Measurements from ENCODE around the gene FOXP1.

FOXP1 gene

DNA sequence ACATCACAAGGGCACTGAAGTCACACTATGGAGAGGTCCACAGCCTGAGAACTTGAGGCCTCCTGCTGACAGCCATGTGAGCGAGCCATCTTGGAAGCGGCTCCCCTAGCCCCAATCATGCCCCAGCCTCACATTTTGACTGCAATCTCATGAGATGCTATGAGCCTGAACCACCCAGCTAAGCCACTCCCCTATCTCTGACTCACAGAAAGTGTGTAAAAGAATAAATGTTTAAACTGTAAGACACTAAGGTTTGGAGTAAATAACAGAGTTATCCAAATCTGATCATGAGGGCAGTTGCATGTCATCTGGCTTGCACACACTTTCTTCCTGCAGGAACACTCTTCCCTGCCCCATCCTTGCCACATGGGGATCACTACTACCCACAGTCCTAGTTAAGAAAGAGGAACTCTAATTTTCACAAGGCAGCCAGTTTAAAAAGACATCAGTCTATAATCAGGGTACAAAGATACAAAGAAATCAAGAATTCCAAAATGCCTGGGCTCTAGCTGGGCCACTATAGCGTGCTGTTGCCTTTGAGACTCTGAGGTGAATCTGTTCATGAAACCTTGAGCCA lies 494.2 kb downstream of the FOXP1 start:
- DNase-seq (ENCODE audit: low read depth in 2 of 2, low spot score in 1 of 2): no peak

- no peak for DNase-seq (ENCODE audit: low read depth in 2 of 2, low spot score in 1 of 2)
Observed at GRCh38 chr3:71088742-71089141, 494.8 kb downstream of the FOXP1 start.

- DNase-seq (ENCODE audit: low read depth in 2 of 2, low spot score in 1 of 2): no peak
Observed at GRCh38 chr3:71088019-71088708, 495.4 kb downstream of the FOXP1 start.

GRCh38 chr3:71087143-71088018 lies 496.1 kb downstream of the FOXP1 start:
- DNase-seq (ENCODE audit: low read depth in 2 of 2, low spot score in 1 of 2): no peak

DNA sequence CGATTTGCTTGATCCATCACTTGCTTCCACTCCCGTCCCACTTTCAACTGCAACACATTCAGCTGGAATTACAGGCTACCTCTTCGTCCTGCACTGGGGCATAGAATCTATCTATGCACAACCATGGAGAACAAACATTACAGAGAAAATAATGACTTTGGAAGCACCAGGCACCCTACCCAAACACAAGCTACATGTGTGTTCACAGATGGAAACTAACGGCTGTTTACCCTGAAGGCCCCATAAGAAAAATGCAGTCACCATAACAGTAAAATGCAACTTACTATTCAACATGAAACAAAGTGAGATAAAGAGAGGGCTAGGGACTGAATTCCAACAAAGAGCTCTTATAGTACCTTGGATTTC lies 496.8 kb downstream of the FOXP1 start:
- no peak for DNase-seq (ENCODE audit: low read depth in 2 of 2, low spot score in 1 of 2)

DNA sequence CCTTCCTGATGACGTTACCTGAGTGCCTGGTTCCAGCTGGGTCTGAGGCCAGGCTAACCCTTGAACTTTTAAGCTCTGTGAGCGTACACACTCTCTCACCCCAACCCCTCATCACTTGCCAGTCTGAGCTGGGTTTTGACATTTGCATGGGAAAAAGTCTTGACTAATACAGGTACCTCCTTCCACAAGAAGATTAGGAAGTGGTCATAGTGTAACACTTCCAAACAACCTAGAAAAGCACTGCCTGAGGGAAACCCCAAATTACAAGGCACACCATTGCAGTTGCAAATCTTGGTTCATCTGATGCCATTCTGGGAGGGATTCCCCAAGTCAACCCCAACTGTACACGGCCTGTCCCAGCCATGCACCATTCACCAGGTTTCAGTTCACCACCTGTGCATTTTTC lies 499.8 kb downstream of the FOXP1 start:
- no peak for DNase-seq (ENCODE audit: low read depth in 2 of 2, low spot score in 1 of 2)

- no peak for DNase-seq (ENCODE audit: low read depth in 2 of 2, low spot score in 1 of 2)
Observed at GRCh38 chr3:71082833-71083232, 500.7 kb downstream of the FOXP1 start.

GRCh38 chr3:71080517-71081083 lies 502.9 kb downstream of the FOXP1 start:
- no peak for DNase-seq (ENCODE audit: low read depth in 2 of 2, low spot score in 1 of 2)

- no peak for DNase-seq (ENCODE audit: low read depth in 2 of 2, low spot score in 1 of 2)
Observed at GRCh38 chr3:71078723-71079525, 504.6 kb downstream of the FOXP1 start.

DNA sequence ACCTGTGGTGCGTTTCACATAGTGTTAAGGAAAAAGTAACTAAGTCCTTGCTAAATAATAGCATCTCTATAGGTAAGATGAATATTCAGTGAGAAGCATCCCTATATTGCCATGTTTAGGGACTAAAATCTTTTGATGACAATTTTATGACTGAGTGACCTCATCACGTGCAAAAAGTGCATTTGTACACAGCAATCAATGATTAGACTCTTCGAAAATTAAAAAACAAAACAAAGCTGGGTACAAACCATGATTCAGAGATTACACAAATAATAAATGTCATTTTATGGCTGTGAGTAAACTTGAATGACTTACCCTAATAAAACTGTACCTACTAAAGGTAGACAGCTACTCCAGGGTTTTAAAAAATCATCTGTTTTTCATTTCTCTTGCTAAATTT lies 505.3 kb downstream of the FOXP1 start:
- no peak for DNase-seq (ENCODE audit: low read depth in 2 of 2, low spot score in 1 of 2)

- DNase-seq (ENCODE audit: low read depth in 2 of 2, low spot score in 1 of 2): no peak
Observed at GRCh38 chr3:71077070-71077469, 506.5 kb downstream of the FOXP1 start.

GRCh38 chr3:71076361-71077002 lies 507.0 kb downstream of the FOXP1 start:
- DNase-seq (ENCODE audit: low read depth in 2 of 2, low spot score in 1 of 2): no peak

DNA sequence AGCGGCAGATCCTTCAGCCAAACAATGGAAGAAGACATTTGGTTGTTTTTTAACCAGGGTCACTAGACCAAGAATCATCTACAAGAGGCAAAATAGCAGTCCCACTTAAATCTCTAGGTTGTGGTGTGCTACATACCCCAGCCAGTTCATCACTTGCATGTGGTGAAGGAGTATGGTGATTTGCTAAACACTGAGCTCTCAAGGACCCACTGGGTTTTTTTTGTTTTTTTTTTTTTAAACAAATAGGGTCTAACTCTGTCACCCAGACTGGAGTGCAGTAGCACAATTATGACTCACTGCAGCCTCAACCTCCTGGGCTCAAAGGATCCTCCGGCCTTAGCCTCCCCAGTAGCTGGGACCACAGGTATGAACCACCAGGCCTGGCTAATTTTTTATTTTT lies 508.0 kb downstream of the FOXP1 start:
- DNase-seq (ENCODE audit: low read depth in 2 of 2, low spot score in 1 of 2): no peak

DNA sequence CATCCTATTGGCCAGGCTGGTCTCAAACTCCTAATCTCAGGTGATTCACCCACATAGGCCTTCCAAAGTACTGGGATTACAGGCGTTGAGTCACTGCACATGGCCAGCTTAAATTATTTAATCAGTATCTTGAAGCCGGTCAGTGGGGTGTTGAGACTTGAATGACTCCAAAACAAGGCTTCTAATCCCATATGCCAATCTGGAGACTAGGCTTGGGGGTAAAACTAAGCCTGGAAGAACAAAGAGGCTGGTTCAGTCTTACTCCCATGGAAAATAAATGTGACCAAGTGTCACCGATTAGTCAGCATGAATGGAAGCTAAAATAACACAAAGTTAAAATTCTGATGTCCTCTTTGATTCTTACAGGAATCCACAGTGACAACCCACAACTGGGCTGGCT lies 509.1 kb downstream of the FOXP1 start:
- DNase-seq (ENCODE audit: low read depth in 2 of 2, low spot score in 1 of 2): no peak

- no peak for DNase-seq (ENCODE audit: low read depth in 2 of 2, low spot score in 1 of 2)
Observed at GRCh38 chr3:71072986-71073385, 510.5 kb downstream of the FOXP1 start.

- no peak for DNase-seq (ENCODE audit: low read depth in 2 of 2, low spot score in 1 of 2)
Observed at GRCh38 chr3:71072287-71072686, 511.2 kb downstream of the FOXP1 start.

GRCh38 chr3:71070497-71071463 lies 512.7 kb downstream of the FOXP1 start:
- DNase-seq (ENCODE audit: low read depth in 2 of 2, low spot score in 1 of 2): no peak

DNA sequence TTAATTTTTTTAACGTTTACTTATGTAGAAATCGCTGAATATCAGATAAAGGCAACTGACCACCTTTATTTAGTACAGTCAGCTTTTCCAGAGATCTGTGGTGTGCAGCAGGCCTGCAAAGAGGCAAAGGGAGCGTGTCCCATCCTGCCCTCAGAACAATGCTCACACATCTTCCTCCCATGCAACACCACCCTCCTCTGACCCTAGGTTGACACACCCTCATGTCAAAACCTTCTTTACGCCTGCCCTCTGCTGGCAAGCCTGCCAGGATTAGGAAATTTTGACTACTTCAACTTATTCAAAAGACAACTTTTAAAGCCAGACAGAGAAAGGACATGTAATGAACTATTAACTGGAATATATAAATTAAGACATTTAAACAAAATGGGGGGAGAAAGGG lies 513.7 kb downstream of the FOXP1 start:
- peak in 1 of 2 donors; percentile 33 for DNase-seq (ENCODE audit: low read depth in 2 of 2, low spot score in 1 of 2)

DNA sequence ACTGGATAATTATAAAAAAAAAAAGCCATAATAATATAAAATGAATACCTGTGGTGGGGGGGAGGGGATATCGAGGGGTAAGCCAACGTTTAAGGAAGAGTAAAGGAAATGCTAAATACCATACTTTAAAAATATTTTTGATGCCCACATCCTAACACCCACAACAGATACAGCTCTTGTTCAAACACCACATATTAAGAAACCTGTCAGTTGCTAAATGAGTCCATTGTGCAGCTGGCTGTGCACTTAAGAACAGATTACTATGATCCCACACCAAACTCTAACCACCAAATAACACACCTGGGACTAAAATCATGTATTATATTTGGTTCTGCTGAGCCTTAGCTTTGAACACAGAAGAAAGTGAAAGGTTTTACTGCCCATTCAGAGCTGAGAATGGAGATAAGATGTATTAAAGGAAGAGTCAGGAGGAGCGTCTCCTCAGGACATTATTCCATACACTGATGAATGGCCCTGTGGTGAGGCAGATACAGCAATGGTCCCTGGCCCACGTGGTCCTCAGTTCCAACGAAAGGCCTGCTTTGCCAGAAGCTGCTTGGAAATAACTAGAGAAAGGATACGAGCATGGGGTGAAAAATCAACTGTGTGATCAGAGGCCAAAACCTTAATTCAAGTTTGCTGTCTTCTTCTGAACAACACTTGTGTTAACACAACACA lies 515.4 kb downstream of the FOXP1 start:
- DNase-seq (ENCODE audit: low read depth in 2 of 2, low spot score in 1 of 2): no peak

Measured in stimulated activated CD8-positive, alpha-beta memory T cell treated with anti-CD3 and anti-CD28 coated beads, Interleukin-4, amount 100 ng/mL, for 4 hours (primary cell).